H9 (cell line): ENCODE measurements around the gene VEZT. TPM values are rescaled to one million over a fixed set of nuclear protein-coding genes. Genes with fewer than 3 reads are reported as not detected.
A peak's percentile ranks its signal among the peaks of the same experiment; 100 is the strongest.

Experiments
- DNase-seq: peaks from one replicate; pipeline ENCODE4 v3.0.0-alpha.2; 2017
- H2AFZ ChIP-seq: one replicate; pipeline ENCODE4 v1.6.1; 2013; ENCODE audit warnings: mild to moderate bottlenecking, low read length, control low read depth, moderate library complexity
- H2AK5ac ChIP-seq: 2 replicates; pipeline ENCODE4 v1.6.1; 2013; ENCODE audit warnings: low read length, control low read depth, mixed read lengths; ENCODE audit not compliant: insufficient read length
- H2BK120ac ChIP-seq: one replicate; pipeline ENCODE4 v1.6.1; 2013; ENCODE audit warnings: low read depth, mild to moderate bottlenecking, low read length, control low read depth, inconsistent platforms; ENCODE audit not compliant: poor library complexity, severe bottlenecking
- H2BK12ac ChIP-seq: 2 replicates; pipeline ENCODE4 v1.6.1; 2013; ENCODE audit warnings: low read length, control low read depth, mixed read lengths, low read depth; ENCODE audit not compliant: insufficient read length
- H2BK15ac ChIP-seq: 2 replicates; pipeline ENCODE4 v1.6.1; 2013; ENCODE audit warnings: low read depth, low read length, control low read depth
- H2BK20ac ChIP-seq: one replicate; pipeline ENCODE4 v1.6.1; 2013; ENCODE audit warnings: low read depth, mild to moderate bottlenecking, low read length, control low read depth, inconsistent platforms; ENCODE audit not compliant: poor library complexity, severe bottlenecking
- H2BK5ac ChIP-seq: 2 replicates; pipeline ENCODE4 v1.6.1; 2013; ENCODE audit warnings: low read length, control low read depth, mixed read lengths; ENCODE audit not compliant: insufficient read length
- H3K14ac ChIP-seq: 2 replicates; pipeline ENCODE4 v1.6.1; 2013; ENCODE audit warnings: low read length, control low read depth; ENCODE audit not compliant: insufficient read depth
- H3K18ac ChIP-seq: 2 replicates; pipeline ENCODE4 v1.6.1; 2013; ENCODE audit warnings: low read depth, mild to moderate bottlenecking, mixed read lengths, low read length, control low read depth; ENCODE audit not compliant: insufficient read length
- H3K23ac ChIP-seq: 2 replicates; pipeline ENCODE4 v1.6.1; 2013; ENCODE audit warnings: low read length, control low read depth, mixed read lengths, low read depth; ENCODE audit not compliant: insufficient read length
- H3K23me2 ChIP-seq: 2 replicates; pipeline ENCODE4 v1.6.1; 2013; ENCODE audit warnings: low read depth, mild to moderate bottlenecking, mixed read lengths, low read length, control low read depth; ENCODE audit not compliant: insufficient read length, poor library complexity, severe bottlenecking
- H3K27ac ChIP-seq: 2 replicates; pipeline ENCODE4 v1.5.1; 2013; ENCODE audit warnings: low read length, control low read depth, mixed read lengths, low read depth; ENCODE audit not compliant: insufficient read length
- H3K27me3 ChIP-seq: 2 replicates; pipeline ENCODE4 v1.6.1; 2013; ENCODE audit warnings: low read length, control low read depth, inconsistent platforms; ENCODE audit not compliant: insufficient read depth
- H3K4ac ChIP-seq: 2 replicates; pipeline ENCODE4 v1.6.1; 2013; ENCODE audit warnings: low read depth, mild to moderate bottlenecking, control low read depth, inconsistent platforms, low read length, moderate library complexity
- H3K4me1 ChIP-seq: 2 replicates; pipeline ENCODE4 v1.6.1; 2013; ENCODE audit warnings: low read length, control low read depth, inconsistent platforms; ENCODE audit not compliant: insufficient read depth
- H3K4me2 ChIP-seq: 2 replicates; pipeline ENCODE4 v1.6.1; 2013; ENCODE audit warnings: low read length, control low read depth, mixed read lengths; ENCODE audit not compliant: insufficient read length, insufficient read depth
- H3K56ac ChIP-seq: 2 replicates; pipeline ENCODE4 v1.6.1; 2013; ENCODE audit warnings: low read depth, mild to moderate bottlenecking, mixed read lengths, low read length, control low read depth; ENCODE audit not compliant: insufficient read length
- H3K79me1 ChIP-seq: 2 replicates; pipeline ENCODE4 v1.6.1; 2013; ENCODE audit warnings: low read depth, mild to moderate bottlenecking, moderate library complexity, low read length, control low read depth, inconsistent platforms; ENCODE audit not compliant: insufficient read depth, poor library complexity, severe bottlenecking
- H3K79me2 ChIP-seq: 2 replicates; pipeline ENCODE4 v1.6.1; 2013; ENCODE audit warnings: low read length, control low read depth, inconsistent platforms; ENCODE audit not compliant: insufficient read depth
- H3K9ac ChIP-seq: 2 replicates; pipeline ENCODE4 v1.6.1; 2013; ENCODE audit warnings: low read length, control low read depth, mixed read lengths; ENCODE audit not compliant: insufficient read length; ENCODE audit errors: extremely low read depth
- H3K9me3 ChIP-seq: one replicate; pipeline ENCODE4 v1.6.1; 2013; ENCODE audit warnings: low read depth, low read length, inconsistent platforms; ENCODE audit not compliant: control insufficient read depth
- H3T11ph ChIP-seq: one replicate; pipeline ENCODE4 v1.6.1; 2013; ENCODE audit warnings: mild to moderate bottlenecking, low read length, control low read depth, inconsistent platforms
- H4K20me1 ChIP-seq: one replicate; pipeline ENCODE4 v1.6.1; 2013; ENCODE audit not compliant: control insufficient read depth, insufficient read length, insufficient read depth
- H4K5ac ChIP-seq: 2 replicates; pipeline ENCODE4 v1.6.1; 2013; ENCODE audit warnings: low read depth, mild to moderate bottlenecking, mixed read lengths, low read length, control low read depth; ENCODE audit not compliant: insufficient read length
- H4K8ac ChIP-seq: replicated peaks from 2 replicates; pipeline ENCODE4 v1.6.1; 2013; ENCODE audit warnings: low read length, control low read depth, mixed read lengths, low read depth; ENCODE audit not compliant: insufficient read length
- H4K91ac ChIP-seq: 2 replicates; pipeline ENCODE4 v1.6.1; 2013; ENCODE audit warnings: low read depth, mild to moderate bottlenecking, moderate library complexity, mixed read lengths, low read length, control low read depth; ENCODE audit not compliant: insufficient read length
- H3K27ac Mint-ChIP-seq, 3 experiments: 2 replicates in 2 of 3; 3 replicates in 1 of 3; pipeline ENCODE4 v1.8.0; 2020 to 2021; ENCODE audit warnings: mixed read lengths in 3 of 3, mild to moderate bottlenecking in 1 of 3, moderate library complexity in 1 of 3
- H3K27me3 Mint-ChIP-seq: 2 replicates; pipeline ENCODE4 v1.8.0; 2021; ENCODE audit warnings: low read depth, mild to moderate bottlenecking, moderate library complexity, mixed read lengths
- H3K36me3 Mint-ChIP-seq, 3 experiments: 2 replicates in 2 of 3; 3 replicates in 1 of 3; pipeline ENCODE4 v1.8.0; 2020 to 2021; ENCODE audit warnings: low read depth in 3 of 3, mixed read lengths in 3 of 3; ENCODE audit not compliant: insufficient read depth in 1 of 3
- H3K4me1 Mint-ChIP-seq, 2 experiments: 2 replicates each; pipeline ENCODE4 v1.8.0; 2020; ENCODE audit warnings: mixed read lengths in 2 of 2
- H3K4me3 Mint-ChIP-seq, 2 experiments: 2 replicates in 1 of 2; 3 replicates in 1 of 2; pipeline ENCODE4 v1.8.0; 2020 to 2021; ENCODE audit warnings: mild to moderate bottlenecking in 2 of 2, mixed read lengths in 2 of 2, moderate library complexity in 1 of 2
- H3K9me3 Mint-ChIP-seq, 2 experiments: 2 replicates in 1 of 2; 3 replicates in 1 of 2; pipeline ENCODE4 v1.8.0; 2020; ENCODE audit warnings: mild to moderate bottlenecking in 2 of 2, mixed read lengths in 2 of 2, moderate library complexity in 1 of 2
- WGBS: extraction: QIAGEN DNeasy Blood & Tissue Kit; methylation state at CpG from one replicate; pipeline ENCODE4 v1.1.7; 2013; ENCODE audit warnings: missing lambda C conversion rate, low lambda C conversion rate, mixed read lengths; ENCODE audit not compliant: insufficient read length; ENCODE audit errors: extremely low coverage; 5-methylcytosine and 5-hydroxymethylcytosine counted together
- total RNA-seq: library from RNA; stranded (reverse); gene quantifications from 2 replicates; pipeline ENCODE4 v1.2.1, GENCODE V29; 2021
- TF ChIP-seq, protein P1 (sequence below): fragments of 200-600 bp; sonication (generic); conservative IDR thresholded peaks from 3 replicates; pipeline ENCODE4 v1.8.0; 2021; ENCODE audit warnings: antibody characterized with exemption, mild to moderate bottlenecking

The VEZT gene
- total RNA-seq, 1 experiment from 2014 or later = 69.8 TPM

DNA sequence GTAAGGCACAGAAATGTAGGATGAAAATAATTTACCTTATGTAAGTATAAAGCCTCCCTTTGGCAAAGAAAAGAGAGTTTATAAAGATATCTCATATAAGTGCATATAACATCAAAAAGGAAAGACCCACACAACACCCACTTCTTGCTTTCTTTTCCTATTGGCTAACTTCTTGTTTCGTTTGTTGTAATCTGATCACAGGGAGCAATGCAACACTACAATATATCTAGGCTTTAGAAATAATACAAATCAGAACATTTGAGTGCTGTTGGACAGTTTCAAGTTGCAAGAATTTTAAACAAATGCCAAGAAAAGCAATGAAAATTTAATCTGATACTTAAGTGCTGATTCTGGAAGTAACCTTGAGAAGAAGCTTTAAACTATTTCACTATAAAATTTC lies 1.7 kb upstream of the VEZT start:
- Histone ChIP-seq H3K4me1 (no peaks in the 10 kb centered on the region), H4K20me1 (no peaks in the 10 kb centered on the region), H3K9me3 (no peaks in the 10 kb centered on the region), H2BK15ac (no peak overlapping the region), H3K23me2 (peaks cover 9% of the 10 kb centered on the region), H2BK12ac (no peak overlapping the region), H4K91ac (no peak overlapping the region), H3T11ph (no peak overlapping the region), H3K14ac (no peak overlapping the region), H3K79me2 (peaks cover 28% of the 10 kb centered on the region; the same call in 1 of the 2 replicates), H3K56ac (no peak overlapping the region), H3K4ac (no peak overlapping the region), H3K4me2 (peak overlapping the region; percentile 82), H3K18ac (no peak overlapping the region), H3K23ac (no peak overlapping the region), H2BK120ac (no peak overlapping the region), H3K27me3 (no peaks in the 10 kb centered on the region), H4K8ac (no peak overlapping the region), H2AK5ac (no peak overlapping the region), H4K5ac (no peak overlapping the region), H3K79me1 (no peaks in the 10 kb centered on the region), H2BK20ac (no peak overlapping the region), H2AFZ (no peak overlapping the region), H3K27ac (no peak overlapping the region), H2BK5ac (no peak overlapping the region), H3K9ac (peak overlapping the region; percentile 96)
- peaks cover 3 to 16% (median 9%) of the 10 kb centered on the region in 3 experiments; a peak in 6 of 7 replicates for H3K36me3 Mint-ChIP-seq
- TF ChIP-seq, protein P1, sequence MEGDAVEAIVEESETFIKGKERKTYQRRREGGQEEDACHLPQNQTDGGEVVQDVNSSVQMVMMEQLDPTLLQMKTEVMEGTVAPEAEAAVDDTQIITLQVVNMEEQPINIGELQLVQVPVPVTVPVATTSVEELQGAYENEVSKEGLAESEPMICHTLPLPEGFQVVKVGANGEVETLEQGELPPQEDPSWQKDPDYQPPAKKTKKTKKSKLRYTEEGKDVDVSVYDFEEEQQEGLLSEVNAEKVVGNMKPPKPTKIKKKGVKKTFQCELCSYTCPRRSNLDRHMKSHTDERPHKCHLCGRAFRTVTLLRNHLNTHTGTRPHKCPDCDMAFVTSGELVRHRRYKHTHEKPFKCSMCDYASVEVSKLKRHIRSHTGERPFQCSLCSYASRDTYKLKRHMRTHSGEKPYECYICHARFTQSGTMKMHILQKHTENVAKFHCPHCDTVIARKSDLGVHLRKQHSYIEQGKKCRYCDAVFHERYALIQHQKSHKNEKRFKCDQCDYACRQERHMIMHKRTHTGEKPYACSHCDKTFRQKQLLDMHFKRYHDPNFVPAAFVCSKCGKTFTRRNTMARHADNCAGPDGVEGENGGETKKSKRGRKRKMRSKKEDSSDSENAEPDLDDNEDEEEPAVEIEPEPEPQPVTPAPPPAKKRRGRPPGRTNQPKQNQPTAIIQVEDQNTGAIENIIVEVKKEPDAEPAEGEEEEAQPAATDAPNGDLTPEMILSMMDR = no peak
- H3K27me3 Mint-ChIP-seq = no peaks in the 10 kb centered on the region
- peaks cover 45 to 50% of the 10 kb centered on the region in 2 experiments for H3K4me1 Mint-ChIP-seq
- no peak for DNase-seq
- H3K4me3 Mint-ChIP-seq = peak overlapping the region; percentile 82 to 94
- H3K9me3 Mint-ChIP-seq = no peaks in the 10 kb centered on the region
- no CpG with 5 or more reads among the region's 1 CpG for WGBS
- peak overlapping the region; percentile 94 to 99 (median 99); a peak in 4 of 7 replicates for H3K27ac Mint-ChIP-seq
